HG03095 (cell line): Measurements from ENCODE around the gene ZNF185.

Source experiments
- ATAC-seq: cut with Tn5 transposase; IDR thresholded peaks from one replicate; pipeline ENCODE4 v1.9.1; 2021; ENCODE audit warnings: moderate library complexity; ENCODE audit not compliant: unreplicated experiment

ZNF185 gene

DNA sequence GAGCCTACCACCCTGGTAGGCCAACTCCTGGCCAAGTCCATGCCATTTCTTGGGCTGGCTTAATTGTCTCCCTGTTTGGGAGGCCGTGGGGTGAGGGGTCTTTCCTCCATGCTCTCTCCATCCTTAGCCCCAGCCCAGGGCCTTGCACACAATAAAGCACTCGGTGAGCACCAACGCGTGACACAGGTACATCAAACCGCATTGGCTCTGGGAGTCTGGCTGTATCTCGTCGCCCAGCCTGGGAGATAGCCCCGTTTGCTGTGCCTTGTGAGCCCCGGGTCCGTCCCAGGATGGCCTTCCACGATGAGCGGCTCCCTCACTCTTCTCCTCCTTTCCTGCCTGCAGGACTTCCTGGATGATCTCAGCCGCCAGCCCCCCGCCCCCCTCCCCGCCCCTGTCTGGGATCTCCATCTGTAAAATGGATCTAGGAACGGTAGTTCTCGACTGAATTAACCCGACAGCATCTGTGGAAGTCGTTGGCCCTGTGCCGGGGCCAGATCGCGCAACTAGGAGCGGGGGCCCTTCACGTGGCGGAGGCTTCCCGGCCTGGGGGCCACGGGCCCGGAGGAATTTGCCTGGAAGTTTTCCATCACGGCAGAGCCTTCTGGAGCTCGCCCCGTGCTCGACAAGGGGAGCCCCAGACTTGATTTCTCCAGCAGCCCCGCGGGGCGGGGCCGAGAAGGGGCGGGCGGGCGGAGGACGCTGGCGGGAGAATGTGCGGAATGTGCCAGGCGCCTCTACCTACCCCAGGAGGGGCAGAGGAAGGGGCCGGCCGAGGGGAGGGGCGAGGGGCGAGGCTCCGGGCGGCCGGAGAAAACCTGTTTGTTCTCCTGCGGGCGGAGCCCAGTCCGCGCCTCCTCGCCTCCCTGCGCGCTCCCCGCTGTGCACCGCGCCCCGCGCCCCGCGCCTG lies at the start of gene ZNF185:
ZNF185 (plus strand) TSS at position 846 of the 910 bp plus-strand sequence. CDS start 16,423 bp downstream, outside the sequence.
- no peak for ATAC-seq

DNA sequence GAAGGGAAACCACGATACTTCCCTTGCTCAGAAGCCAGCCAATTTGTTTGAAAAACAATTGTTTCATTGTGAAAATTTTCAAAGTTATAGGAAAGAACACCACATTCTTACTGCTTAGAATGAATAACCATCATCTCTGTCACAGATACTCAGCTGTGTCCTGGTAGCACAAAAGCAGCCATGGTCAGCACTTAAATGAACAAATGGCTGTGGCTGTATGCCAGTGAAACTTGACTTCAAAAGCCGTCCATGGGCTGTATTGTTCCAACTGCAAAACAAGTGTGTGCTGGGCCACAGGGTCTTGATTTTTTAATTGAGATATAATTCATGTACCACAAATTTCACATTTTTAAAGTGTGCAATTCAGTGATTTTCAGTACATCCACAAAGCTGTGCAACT lies 47.4 kb upstream of the ZNF185 start:
- ATAC-seq = no peak

DNA sequence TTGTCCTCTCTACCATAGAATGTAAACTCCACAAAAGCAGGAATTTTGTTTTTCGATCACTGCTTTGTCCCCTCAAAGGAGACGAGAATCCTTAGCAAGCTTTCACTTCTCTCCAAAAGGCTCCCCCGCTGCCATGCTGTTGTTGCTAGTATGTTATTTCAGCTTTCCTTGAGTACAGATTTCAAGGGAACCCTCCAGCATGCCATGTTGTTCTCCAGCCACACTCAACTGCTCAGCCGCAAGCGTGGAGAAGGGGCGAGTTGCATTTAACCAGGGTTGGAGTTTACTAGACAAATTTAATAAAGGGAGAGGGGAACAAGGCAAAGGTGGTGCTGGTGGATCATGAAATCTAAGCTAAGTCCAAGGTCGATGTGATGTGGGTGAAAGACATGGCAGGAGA lies 43.9 kb upstream of the ZNF185 start:
- ATAC-seq = no peak

DNA sequence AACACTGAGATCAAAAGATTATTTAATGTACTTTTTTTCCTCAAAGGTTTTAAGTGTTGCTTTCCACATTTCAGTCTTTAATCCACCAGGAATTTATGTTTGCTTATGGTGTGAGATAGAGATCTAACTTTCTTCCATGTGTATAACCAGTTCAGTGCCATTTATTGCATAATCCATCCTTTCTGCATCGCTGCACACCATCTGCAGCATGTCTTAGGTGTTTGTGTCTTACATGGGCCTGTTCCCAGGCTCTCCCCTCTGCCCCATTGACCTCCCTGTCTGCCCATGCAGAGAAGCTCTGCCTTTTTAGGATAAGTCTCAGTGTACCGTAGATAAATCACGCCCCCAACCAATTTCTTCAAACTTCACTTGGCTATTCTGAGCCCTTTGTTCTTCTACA lies 36.8 kb upstream of the ZNF185 start:
- ATAC-seq = no peak

DNA sequence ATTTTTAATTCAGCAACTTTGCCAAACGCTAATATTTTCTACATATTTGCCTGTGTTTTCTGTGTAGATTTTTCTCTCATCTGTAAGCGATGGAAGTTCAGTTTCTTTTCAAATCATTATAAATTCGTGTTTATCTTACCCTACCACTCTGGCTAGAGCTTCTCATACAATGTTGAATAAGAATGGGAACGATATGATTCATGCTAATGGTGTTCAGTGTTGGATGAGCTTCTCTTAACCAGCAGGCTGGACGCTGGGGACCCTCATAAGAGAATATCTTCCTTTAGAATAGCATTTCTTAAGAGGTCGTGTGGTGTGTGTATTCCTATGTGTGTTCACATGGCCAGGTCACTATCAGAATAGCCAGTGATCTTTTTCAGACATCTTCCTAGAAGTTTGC lies 36.0 kb upstream of the ZNF185 start:
- no peak for ATAC-seq

DNA sequence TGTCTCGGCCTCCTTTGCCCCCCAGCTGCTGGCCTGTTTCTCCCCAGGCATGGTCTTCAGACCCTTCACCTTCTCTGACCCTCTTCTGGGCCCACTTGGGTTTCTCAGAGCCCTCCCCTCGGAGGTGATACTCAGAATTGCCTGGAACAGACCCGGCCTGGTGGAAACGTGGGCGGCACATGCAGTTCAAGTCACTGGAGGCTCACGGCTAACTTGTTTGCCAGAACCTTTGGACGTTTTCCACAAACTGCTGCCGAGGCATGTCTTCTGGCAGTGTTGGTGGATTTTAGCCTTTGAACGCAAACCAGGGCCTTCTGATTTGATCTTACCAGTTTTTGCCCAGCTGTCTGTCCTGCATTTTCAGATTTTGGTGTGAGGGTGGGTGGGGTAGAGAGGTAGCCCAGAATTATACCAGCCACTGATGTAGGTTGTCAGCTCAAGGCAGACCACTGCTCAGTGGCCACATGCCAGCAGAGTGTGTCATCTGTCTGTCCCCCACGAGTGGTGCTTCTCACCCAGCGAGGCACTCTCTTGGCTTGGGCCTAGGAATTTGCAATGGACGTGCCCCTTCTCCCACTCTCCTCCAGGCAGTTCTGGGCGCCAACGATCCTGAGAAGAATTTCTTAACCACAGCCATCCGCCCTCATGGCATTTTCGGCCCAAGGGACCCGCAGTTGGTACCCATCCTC lies 32.5 kb upstream of the ZNF185 start:
- no peak for ATAC-seq

DNA sequence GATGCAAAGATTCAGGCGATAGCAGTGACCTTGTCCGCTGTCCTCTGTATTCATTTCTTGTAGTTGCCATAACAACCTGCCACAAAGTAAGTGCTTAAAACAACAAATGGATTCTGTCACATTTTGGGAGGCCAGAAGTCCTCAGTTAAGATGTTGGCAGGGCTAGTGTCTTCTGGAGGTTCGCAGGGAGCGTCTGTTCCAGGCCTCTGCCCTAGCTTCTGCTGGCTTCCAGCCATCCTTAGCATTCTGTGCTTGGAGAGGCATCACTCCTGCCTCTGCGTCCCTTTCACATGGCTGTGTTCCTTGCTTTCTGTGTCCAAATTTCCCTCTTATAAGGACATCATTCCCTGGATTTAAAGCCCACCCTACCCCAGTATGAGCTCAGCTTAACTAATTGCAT lies 31.5 kb upstream of the ZNF185 start:
- no peak for ATAC-seq

DNA sequence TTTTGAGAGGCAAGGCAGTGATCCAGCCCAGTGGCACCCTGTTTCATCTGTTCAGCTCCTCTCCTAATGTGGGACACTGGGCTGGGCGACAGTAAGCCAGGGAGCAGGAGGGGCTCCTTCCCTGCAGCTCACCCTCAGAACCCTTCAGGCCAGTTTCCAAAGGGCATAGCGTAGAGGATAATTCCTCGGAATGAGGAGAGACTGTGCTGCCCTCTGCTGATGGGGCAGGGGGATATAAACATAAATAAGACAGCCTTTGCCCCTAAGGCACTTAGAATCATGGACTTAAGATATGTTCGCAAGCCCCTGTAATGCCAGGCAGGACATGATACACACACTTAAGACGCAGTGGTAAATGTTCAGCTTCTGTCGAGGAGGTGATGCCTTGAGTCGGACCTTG lies 27.9 kb upstream of the ZNF185 start:
- ATAC-seq = no peak

DNA sequence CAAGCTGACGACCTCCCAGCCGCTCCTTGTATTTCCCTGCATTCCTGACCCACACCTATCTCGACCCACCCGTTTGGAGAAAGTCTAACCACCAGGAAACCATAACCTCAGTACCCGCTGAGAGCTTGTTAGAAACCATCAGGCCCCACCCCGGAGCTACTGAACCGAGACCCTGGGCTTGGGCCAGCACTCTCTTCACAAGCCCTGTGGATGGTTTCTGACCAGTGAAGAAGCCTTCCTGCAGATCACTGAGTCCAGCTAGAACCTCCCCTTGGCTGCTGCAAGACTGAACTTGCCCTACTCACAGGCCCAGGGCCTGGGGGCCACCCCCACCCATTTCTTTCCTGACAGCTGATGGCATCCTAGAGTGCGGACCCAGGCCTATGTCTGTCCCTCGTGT lies 26.6 kb upstream of the ZNF185 start:
- no peak for ATAC-seq

DNA sequence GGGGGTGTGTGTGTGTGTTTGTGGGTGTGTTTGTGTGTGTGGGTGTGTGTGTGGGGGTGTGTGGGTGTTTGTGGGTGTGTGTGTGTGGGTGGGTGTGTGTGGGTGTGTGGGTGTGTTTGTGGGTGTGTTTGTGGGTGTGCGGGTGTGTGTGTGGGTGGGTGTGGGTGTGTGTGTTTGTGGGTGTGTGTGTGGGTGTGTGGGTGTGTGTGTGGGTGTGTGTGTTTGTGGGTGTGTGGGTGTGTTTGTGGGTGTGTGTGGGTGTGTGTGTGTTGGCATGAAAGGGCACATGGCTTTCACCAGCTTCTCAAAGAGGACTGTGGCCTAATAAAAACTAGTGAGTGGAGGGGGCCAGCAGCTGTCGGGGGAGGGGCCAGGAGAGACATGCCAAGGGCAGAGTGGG lies 25.3 kb upstream of the ZNF185 start:
- ATAC-seq = no peak

DNA sequence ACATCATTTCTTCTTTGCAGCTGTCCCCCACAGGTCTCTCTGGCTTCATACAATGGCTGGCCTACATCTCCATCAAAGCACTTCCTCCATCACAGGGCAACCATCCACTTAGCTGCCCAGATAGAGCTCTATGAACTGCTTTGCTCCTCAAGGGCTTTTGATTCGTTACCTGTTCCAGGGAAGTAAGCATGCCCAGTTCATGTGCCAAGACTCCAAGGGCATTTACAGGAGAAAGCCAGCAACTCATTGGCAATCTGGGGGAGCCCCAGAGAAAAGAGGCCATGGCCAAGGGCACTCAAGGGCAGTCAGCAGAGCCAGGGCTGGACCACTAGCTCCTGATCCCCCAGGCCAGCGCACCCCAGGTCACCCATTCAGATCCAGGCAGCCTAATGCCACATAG lies 24.5 kb upstream of the ZNF185 start:
- ATAC-seq = no peak

DNA sequence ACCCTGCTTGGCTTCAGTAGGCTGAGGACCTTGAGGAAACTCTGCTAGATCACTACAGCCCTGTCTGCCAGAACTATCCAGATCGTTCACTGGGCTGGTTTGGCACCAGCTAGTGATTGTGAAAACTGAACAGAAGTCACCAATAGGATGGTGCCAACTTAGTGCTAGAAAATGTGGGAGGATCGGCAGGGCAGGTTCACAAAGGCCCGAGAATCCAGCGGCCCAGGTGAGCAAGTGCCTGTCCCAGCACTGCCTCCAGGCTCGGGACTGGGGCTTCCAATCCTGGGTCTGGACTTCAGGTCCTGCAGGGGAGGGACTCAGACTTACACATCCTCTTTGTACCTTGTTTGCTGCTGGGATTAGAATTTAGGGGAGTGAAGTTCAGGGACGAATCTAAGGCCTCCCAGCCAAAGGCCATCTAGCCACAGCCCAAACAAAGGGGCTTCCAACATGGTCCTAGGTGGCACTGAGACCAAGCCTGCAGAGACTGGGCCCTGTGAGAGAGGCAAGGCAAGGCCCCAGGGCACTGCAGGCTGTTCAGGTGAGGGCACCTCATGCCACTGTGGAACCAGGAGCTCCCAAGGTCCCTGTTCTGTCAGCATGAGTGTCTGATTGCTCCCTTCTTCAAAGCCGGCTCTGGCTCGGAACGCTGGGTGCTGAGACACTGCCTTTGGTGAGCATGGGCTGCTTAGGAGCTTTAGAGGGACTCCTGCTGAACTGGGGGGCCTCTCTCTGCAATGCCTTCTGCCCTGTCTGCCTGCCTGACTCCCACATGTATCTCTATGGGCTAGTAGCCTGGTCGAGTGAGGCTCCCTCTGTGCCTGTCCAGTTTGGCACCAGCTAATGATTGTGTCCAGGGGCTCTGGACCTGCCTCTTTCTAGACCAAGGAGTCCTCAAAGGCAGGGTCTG lies 20.7 kb upstream of the ZNF185 start:
- no peak for ATAC-seq

DNA sequence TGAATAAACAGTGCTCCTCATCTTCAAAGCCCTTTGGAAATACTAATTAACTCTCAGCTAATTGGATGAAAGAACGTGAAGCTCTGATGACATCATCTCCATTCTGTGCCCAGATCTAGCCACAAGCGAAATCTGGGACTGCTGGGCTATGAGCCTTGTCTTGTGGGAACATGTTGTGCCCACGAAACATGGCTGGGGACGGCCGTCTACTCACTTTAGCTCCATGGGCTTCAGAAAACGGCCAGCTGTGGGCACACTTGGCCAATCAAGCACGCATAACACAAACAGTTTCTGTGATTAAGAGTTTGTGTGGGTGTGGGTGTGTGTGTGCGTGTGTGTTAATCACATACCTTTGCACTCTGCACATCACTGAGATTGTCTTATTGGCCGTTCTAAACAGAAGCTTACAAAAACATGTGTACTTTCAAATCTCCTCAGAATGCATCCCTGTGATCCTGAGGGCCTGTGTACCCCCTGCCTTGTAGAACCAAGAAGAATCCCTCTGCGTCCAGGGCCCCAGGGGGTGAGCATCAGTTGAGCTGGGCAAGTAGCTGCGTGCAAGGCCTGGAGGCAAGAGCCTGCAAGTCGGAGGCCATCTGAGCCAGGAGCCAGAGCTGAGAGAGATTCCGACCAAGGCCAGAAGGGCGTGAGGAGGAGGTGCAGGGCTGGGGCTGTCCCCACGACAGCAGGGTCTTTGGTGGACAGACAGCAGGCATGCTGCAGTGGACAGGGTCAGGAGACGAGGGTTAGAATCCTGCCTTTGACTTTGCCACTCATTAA lies 18.7 kb upstream of the ZNF185 start:
- no peak for ATAC-seq

DNA sequence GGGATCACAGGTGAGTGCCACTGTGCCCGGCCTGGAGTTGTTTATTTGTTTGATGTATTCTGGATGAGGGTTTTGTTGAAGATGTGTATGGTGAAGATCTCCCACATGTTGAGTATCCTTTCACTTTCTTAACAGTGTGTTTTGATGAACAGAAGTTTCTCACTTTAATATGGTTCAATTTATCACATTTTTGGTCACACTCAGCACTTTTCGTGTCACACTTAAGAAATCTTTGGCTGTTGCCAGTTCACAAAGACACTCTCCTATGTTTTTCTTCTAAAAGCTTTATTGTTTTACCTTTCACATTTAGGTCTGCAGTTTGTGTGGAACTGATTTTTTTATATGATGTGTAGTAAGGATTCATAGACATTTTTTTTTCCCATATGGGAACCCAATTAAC lies 16.6 kb upstream of the ZNF185 start:
- ATAC-seq = no peak

DNA sequence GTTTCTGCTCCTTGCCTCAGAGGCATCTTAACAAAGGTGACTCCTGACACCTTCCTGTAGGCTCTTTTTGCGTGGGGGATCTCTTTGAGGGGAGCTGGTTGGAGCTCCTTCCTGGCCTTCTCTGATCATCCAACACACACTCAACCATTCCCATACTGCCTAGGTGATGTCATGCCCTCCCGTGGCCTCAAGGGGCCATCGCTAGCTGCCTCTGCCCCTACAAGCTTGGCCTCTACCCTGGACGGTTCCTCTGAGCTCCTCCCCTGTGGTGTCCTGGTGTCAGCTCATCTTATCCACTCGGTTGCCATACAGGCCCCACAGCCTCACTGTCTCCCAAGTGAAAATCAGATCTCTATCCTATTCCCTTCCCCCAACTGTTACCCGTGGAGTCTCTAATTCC lies 13.7 kb upstream of the ZNF185 start:
- ATAC-seq = no peak

DNA sequence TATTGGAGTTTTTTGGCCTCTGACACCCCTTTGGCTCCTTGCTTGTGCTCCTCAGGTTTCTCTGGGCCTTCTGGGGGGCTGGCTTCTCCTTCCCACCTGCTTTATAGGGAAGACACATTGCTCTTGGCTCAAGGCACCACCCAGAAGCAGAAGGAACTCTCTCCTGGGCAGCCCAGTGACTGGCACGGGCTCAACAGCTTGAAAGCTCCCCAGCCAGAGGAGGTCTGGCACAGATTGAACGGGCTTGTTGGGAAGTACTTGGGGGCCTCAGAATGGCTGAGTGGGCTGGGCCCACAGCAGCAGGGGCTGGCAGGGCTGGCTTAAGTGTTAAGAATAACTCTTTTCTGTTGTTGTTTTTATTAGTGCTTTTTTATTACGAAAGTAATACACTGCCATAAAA lies 11.2 kb upstream of the ZNF185 start:
- no peak for ATAC-seq

DNA sequence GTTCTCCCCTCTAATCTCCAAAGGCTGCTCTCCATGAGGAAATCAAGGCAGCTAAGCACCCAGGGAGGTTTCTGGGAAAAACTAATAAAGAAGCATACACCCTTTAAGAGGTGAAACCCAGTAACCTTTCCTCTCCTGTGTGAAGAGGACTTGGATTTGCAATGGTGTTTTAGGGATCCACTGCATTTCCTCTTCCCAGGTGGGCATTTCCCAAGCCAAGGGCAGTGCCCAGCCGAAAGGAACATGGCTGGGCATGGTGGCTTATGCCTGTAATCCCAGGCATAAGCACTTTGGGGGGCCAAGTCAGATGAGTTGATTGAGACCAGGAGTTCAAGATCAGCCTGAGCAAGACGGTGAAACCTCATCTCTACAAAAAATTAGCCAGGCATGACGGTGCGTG lies 5.4 kb upstream of the ZNF185 start:
- ATAC-seq = no peak

DNA sequence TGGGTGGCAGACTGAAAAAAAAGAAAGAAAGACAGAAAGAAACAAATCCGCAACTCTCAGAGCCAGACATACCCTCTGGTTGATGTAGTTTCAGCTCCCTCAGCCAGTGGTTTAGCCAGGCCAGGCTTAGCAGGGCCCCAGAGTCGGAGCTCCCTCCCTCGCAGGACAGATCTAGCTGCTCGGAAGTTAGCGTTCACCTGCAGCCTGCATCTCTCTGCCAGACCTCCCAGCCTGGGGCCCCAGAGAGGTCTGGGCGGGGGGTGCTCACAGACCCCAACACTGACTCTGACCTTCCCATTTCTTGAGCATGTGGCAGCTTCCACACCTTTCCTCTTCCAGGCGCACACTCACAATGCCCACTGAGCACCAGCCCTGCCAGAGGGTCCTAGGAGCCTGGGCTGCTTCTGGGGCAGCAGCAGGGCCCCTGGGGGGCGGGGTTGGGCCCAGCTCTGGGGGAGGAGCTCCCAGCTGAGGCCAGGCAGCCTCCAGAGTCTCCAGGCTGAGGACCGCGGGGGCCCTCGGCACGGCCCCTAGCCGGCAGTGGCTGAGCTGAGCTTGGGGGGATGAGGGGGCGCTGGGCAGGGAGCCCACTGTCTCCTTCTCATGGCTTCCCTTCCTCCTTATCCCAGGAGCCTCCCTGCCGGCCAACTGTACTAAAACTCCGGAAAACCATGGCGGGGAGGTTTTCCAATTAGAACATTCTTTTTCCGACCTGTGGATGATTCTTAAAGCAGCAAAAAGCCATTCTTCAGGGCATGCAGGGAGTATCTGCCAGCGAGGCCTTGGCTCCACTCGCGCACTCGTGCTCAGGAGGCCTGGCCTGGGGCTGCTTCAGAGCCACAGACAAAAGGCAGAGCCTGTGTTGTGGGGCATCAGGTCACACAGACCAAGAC lies 4.6 kb upstream of the ZNF185 start:
- no peak for ATAC-seq

DNA sequence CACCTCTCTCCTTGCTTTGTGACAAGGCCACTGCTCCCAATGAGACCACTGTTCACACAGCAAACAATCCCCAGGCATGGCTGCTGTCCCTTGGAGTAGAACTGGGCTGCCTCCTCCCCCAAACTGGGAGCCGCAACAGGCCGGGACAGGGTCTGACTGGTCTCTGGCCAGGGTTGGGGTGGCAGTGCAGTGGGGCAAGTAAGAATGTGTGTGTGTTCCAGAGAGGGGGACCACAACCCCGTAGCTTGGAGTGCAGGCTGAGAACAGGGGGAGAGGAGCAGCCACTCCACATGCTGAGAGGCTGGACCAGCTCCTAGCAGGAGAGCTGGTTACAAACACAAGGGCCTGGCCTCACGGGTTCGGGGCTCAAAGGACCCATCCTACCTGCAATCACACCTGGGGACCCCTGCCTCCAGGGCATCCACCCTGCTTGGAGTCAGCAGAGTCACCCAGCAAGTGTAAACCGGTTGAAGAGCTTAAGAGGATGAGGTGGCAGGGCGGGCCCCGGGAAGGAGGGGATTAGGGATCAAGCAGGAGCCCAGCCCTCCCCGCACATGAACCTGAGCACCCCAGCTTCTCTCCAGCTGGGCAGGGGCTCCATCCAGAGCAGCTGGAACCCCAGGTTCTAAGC lies 3.8 kb upstream of the ZNF185 start:
- ATAC-seq = no peak
